Measurements from ENCODE around the gene ZNRF3. TPM values are rescaled to one million over a fixed set of nuclear protein-coding genes. Genes with fewer than 3 reads are reported as not detected.

ZNRF3 gene
- total and polyA plus RNA-seq, 7 donors, result 2.2 to 8.5 (median 4.9) TPM

- H3K9me3 ChIP-seq, result no peaks in the 10 kb centered on the region
- intact Hi-C loops (cut with DNase I), result no loop called here
- H3K4me1 ChIP-seq, result peaks cover 19% of the 10 kb centered on the region
- DNase-seq (no peak), ATAC-seq (no peak)
- H3K27ac ChIP-seq, result no peak overlapping the region
- 83 to 90% (median 87%) methylated on average over 4 of the region's 4 CpGs for WGBS, 3 donors
- TF ChIP-seq, protein P1, sequence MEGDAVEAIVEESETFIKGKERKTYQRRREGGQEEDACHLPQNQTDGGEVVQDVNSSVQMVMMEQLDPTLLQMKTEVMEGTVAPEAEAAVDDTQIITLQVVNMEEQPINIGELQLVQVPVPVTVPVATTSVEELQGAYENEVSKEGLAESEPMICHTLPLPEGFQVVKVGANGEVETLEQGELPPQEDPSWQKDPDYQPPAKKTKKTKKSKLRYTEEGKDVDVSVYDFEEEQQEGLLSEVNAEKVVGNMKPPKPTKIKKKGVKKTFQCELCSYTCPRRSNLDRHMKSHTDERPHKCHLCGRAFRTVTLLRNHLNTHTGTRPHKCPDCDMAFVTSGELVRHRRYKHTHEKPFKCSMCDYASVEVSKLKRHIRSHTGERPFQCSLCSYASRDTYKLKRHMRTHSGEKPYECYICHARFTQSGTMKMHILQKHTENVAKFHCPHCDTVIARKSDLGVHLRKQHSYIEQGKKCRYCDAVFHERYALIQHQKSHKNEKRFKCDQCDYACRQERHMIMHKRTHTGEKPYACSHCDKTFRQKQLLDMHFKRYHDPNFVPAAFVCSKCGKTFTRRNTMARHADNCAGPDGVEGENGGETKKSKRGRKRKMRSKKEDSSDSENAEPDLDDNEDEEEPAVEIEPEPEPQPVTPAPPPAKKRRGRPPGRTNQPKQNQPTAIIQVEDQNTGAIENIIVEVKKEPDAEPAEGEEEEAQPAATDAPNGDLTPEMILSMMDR (IDR thresholded peaks at IDR 0.05), result no peak
- H3K4me3 ChIP-seq, result no peak overlapping the region
- H3K36me3 ChIP-seq (ENCODE audit: insufficient read depth in 1 of 2, low read depth in 1 of 2), result no peaks in the 10 kb centered on the region
- no peaks in the 10 kb centered on the region for H3K27me3 ChIP-seq (ENCODE audit: insufficient read depth in 3 of 3, low read length in 2 of 3)
Observed at GRCh38 chr22:28898233-28898629, 14.9 kb downstream of the ZNRF3 start.

DNA sequence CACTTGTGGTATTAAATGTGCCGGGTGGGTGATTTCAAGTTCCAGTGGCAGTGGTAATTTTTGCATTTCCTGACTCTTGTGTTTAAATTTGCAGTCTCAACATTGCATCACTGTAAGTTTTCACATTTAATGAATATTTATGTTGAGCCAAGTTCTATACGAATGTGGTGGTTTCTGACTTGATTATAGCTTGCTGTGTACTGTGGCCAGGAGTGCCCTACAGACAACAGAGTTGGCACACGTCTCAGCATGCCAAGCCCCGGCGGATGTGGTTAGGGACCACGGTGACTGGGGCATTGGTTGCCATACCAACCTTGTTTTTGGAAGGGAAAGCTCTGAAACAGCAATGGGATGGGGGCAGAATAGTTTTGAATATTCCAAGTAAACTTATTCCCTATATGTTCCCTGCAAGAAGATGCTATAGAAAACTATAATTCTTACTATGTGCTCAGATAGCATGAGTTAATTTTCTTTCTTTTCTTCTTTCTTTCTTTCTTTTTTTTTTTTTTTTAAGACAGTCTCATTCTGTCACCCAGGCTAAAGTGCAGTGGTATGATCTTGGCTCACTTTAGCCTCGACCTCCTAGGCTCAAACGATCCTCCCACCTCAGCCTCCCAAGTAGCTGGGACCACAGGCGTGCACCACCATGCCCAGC lies 16.0 kb downstream of the ZNRF3 start:
- intact Hi-C loops (cut with DNase I), result no loop called here
- no peaks in the 10 kb centered on the region for H3K9me3 ChIP-seq
- DNase-seq (no peak), ATAC-seq (no peak)
- 61 to 76% (median 64%) methylated on average over 9 of the region's 9 CpGs for WGBS, 3 donors
- peaks cover 27% of the 10 kb centered on the region for H3K4me1 ChIP-seq
- H3K27me3 ChIP-seq (ENCODE audit: insufficient read depth in 3 of 3, low read length in 2 of 3), result no peaks in the 10 kb centered on the region
- no peaks in the 10 kb centered on the region for H3K36me3 ChIP-seq (ENCODE audit: insufficient read depth in 1 of 2, low read depth in 1 of 2)
- no peak overlapping the region for H3K4me3 ChIP-seq
- TF ChIP-seq, protein P1 (IDR thresholded peaks at IDR 0.05), result no peak
- H3K27ac ChIP-seq, result no peak overlapping the region

DNA sequence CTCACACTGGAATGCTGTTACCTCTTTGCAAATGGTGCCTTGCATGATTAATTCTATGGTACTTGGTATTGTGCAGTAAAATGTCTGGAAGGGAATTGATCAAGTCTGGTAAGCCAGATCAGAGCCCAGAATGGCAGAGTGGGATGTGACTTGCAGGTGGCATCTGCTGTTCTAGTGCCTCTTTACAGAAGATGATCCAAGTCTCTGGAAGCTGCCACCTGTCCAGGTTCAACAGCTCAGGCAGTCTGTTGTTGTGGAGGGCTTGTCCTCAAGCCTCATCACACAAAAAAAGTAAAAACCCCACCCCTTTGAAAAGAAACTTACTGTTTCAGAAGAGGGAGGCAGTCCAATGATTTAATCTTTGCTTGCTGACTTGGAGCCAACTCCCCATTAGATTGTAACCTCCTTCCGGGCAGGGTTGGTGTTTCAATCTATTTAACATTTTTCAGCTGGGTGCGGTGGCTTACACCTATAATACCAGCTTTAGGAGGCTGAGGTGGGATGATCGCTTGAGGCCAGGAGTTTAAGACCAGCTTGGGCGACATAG lies 17.1 kb downstream of the ZNRF3 start:
- no peaks in the 10 kb centered on the region for H3K36me3 ChIP-seq (ENCODE audit: insufficient read depth in 1 of 2, low read depth in 1 of 2)
- DNase-seq (no peak), ATAC-seq (no peak)
- no peak overlapping the region for H3K4me3 ChIP-seq
- peaks cover 36% of the 10 kb centered on the region for H3K4me1 ChIP-seq
- H3K27ac ChIP-seq, result no peak overlapping the region
- WGBS, 3 donors, result 88 to 94% (median 90%) methylated on average over 4 of the region's 4 CpGs
- no peaks in the 10 kb centered on the region for H3K9me3 ChIP-seq
- TF ChIP-seq, protein P1 (IDR thresholded peaks at IDR 0.05), result no peak
- intact Hi-C loops (cut with DNase I), result no loop called here
- no peaks in the 10 kb centered on the region for H3K27me3 ChIP-seq (ENCODE audit: insufficient read depth in 3 of 3, low read length in 2 of 3)

GRCh38 chr22:28902490-28902889 lies 19.1 kb downstream of the ZNRF3 start:
- intact Hi-C loops (cut with DNase I), result no loop called here
- Histone ChIP-seq H3K4me3 (no peak overlapping the region), H3K27ac (no peak overlapping the region), H3K36me3 (ENCODE audit: insufficient read depth in 1 of 2, low read depth in 1 of 2) (no peaks in the 10 kb centered on the region), H3K4me1 (peaks cover 46% of the 10 kb centered on the region), H3K27me3 (ENCODE audit: insufficient read depth in 3 of 3, low read length in 2 of 3) (no peaks in the 10 kb centered on the region), H3K9me3 (no peaks in the 10 kb centered on the region)
- TF ChIP-seq, protein P1 (IDR thresholded peaks at IDR 0.05), result no peak
- WGBS, 3 donors, result 86 to 95% (median 89%) methylated on average over 3 of the region's 3 CpGs
- no peak for DNase-seq
- ATAC-seq, result no peak

- WGBS, 3 donors, result 61 to 75% (median 71%) methylated on average over 11 of the region's 11 CpGs
- peaks cover 49% of the 10 kb centered on the region for H3K4me1 ChIP-seq
Observed at GRCh38 chr22:28903080-28903479, 19.7 kb downstream of the ZNRF3 start.

More at GRCh38 chr22:28903080-28903479, 19.7 kb downstream of the ZNRF3 start:
- Histone ChIP-seq H3K4me3 (no peak overlapping the region), H3K9me3 (no peaks in the 10 kb centered on the region), H3K27ac (no peak overlapping the region), H3K27me3 (ENCODE audit: insufficient read depth in 3 of 3, low read length in 2 of 3) (no peaks in the 10 kb centered on the region), H3K36me3 (ENCODE audit: insufficient read depth in 1 of 2, low read depth in 1 of 2) (no peaks in the 10 kb centered on the region)
- TF ChIP-seq, protein P1 (IDR thresholded peaks at IDR 0.05), result no peak
- intact Hi-C loops (cut with DNase I), result no loop called here
- ATAC-seq (peak in 2 of 4 donors; percentile 25 to 28), DNase-seq (peak; percentile 37 to 56)
